Stimulated activated CD4-positive, alpha-beta T cell treated with anti-CD3 and anti-CD28 coated beads, TNF-alpha, amount 100 ng/mL, for 4 hours (primary cell): ENCODE measurements around the gene FFAR3.
"Not testable (repeated sequence)": the region's sequence is repeated elsewhere in the genome, so short reads cannot be mapped to it uniquely, and the experiment has no call there.

ENCODE experiments used
- DNase-seq, 3 experiments: peaks; one replicate each; pipeline ENCODE4 v3.0.0-alpha.2; 2020; ENCODE audit warnings: low read depth in 3 of 3

FFAR3 gene

DNA sequence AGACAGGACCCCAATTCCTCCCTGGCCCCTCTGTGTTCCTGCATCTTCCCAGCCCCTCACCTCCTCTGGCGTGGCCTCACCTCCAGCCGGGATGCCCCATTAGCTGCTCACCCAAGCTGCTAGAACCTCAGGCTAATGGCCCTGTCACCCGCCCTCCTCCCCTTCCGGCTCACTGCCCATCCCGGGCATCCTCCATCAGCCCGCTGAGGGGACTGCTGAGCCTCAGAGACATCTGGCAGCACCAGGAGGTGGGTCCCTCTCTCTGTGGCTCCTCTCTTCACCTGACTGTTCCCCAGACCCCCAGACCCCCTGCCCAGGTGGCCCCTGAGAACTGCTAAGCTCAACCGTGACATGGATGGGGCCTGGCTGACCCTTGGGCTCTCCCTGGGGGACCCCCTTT is 7.7 kb upstream of the FFAR3 start:
- no peak for DNase-seq

DNA sequence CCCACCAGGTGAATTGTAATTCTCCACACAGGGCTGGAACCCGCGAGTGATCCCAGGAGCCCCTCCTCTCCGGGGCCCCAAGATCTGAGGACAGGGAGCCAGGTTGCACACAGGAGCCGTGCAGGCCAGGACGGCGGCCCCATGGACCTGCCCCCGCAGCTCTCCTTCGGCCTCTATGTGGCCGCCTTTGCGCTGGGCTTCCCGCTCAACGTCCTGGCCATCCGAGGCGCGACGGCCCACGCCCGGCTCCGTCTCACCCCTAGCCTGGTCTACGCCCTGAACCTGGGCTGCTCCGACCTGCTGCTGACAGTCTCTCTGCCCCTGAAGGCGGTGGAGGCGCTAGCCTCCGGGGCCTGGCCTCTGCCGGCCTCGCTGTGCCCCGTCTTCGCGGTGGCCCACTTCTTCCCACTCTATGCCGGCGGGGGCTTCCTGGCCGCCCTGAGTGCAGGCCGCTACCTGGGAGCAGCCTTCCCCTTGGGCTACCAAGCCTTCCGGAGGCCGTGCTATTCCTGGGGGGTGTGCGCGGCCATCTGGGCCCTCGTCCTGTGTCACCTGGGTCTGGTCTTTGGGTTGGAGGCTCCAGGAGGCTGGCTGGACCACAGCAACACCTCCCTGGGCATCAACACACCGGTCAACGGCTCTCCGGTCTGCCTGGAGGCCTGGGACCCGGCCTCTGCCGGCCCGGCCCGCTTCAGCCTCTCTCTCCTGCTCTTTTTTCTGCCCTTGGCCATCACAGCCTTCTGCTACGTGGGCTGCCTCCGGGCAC is 6.7 kb upstream of the FFAR3 start:
- no peak for DNase-seq

DNA sequence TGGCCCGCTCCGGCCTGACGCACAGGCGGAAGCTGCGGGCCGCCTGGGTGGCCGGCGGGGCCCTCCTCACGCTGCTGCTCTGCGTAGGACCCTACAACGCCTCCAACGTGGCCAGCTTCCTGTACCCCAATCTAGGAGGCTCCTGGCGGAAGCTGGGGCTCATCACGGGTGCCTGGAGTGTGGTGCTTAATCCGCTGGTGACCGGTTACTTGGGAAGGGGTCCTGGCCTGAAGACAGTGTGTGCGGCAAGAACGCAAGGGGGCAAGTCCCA is 6.1 kb upstream of the FFAR3 start:
- DNase-seq = no peak

DNA sequence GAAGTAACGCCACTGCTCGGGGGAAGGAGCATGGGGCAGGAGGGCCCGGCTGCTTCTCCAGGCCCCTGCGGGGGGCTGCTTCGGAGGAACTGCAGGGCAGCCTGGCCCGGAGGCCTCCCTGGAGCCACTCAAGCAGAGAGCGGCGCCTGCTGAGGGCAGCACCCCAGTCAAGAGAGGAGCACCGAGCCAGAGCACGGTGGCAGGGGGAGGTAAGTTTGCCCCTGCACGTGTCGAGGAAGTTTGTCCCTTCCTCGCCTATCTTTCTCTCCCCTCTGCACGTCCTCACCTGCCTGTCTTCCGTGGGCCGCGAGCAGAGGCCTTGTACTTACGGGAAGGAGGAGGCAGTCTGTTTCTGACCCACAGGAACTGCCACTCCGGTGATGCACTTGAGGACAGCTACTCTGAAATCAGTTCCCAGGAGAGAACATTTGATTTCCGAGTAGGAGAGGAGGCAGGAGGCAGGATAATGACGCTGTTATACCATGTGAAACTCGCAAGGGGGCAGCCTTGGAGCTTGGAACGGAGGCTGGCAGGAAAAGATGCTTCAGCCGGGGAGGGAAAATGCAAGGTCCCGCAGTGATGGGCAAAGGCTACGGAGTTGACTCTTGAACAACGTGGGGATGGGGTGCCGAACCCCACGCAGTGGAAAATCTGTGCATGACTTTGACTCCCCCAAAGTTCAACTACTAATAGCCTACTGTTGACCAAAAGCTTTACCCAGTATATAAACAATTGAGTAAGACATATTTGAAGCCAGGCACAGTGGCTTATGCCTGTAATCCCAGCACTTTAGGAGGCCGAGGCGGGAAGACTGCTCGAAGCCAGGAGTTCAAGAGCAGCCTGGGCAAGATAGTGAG is 5.6 kb upstream of the FFAR3 start:
- DNase-seq = peak in 2 of 3 experiments; percentile 42 to 56

DNA sequence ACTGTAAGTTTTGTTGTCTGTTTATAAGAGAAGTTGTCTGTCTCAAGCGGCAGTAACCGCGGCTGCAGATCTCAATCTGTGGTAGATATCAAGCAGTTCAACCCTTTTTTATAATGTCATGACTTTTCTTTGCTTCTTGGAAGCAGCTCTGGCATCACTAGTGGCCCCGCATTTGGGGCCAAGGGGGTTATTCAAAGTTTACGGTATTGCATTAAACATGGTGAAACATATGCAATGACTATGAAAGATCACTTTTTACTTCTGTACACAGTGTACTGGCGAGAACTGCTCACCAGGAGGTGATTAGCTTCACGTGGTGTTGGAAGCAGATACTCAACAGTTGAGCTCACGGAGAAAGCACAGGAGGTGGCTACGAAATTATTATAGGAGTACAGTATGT is 4.6 kb upstream of the FFAR3 start:
- DNase-seq = no peak

DNA sequence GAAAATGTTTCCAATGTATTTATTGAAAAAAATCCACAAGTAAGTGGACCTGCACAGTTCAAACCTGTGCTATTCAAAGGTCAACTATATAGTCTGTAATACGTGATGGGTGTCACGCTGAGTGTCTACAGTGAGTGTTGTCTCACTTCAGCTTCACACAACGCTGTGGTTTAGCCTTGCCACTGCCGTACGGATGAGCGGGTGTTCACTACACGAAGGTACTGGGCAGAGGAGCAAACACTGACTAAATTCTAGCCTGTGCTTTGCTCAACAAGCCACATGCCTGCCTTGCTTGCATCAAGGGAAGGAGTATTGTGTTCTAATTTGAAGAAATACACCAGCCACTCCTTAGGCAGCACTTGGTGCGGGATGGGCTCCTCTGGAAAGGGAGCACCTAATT is 3.4 kb upstream of the FFAR3 start:
- no peak for DNase-seq

DNA sequence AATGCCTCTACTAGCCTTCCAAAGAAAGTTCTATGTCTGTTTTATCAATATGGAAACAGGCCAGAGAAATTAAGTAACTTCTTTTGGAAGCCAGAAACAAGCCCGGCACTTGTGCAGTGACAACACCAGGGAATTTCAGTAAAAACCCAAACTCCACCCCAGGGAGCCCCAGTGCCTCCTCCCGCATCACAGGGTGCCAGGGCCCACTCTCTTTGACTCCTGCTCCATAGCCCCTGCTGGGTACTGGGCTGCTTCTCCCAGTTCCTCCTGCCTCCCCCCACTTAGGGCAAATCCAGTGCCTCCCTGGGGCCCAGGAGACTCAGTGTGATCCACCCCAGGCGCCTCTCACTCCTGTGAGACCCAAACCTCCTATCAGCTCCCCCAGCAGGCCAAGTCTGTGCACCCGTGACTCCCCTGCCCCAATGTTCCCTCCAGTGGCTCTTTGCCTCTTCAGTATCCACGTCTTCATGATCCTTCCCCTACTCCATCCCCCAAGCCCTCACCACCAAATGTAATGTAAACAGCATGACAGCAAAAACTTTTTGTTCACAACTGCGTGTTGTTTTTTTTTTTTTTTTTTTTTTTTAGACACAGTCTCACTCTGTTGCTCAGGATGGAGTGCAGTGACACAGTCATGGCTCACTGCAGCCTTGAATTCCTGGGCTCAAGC is 2.3 kb upstream of the FFAR3 start:
- DNase-seq = no peak

DNA sequence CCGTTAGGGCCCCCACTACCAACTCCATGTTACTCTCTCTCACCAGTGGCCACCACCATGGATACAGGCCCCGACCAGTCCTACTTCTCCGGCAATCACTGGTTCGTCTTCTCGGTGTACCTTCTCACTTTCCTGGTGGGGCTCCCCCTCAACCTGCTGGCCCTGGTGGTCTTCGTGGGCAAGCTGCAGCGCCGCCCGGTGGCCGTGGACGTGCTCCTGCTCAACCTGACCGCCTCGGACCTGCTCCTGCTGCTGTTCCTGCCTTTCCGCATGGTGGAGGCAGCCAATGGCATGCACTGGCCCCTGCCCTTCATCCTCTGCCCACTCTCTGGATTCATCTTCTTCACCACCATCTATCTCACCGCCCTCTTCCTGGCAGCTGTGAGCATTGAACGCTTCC is 574 bp downstream of the FFAR3 start:
- DNase-seq = not testable (repeated sequence)

DNA sequence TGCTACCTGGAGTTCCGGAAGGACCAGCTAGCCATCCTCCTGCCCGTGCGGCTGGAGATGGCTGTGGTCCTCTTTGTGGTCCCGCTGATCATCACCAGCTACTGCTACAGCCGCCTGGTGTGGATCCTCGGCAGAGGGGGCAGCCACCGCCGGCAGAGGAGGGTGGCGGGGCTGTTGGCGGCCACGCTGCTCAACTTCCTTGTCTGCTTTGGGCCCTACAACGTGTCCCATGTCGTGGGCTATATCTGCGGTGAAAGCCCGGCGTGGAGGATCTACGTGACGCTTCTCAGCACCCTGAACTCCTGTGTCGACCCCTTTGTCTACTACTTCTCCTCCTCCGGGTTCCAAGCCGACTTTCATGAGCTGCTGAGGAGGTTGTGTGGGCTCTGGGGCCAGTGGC is 1.1 kb downstream of the FFAR3 start:
- not testable (repeated sequence) for DNase-seq

DNA sequence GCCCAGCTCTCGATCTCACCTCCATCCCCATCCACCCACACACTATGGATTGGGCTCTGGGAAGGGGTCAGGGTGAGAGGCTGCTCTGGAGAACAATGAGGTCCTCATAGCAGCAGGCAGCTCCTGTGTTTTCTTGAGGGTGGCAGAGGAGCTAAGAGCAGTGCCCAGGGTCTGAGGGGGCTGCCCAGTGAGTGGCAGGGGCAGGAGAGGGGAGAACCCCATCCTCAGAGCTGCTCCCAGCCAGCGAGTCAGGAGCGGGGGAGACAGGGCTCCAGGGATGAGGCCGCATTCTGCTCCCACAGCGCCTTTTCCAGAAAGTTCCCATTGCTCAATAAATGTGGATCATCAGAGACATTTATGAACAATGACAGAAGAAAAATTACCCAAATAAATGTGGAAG is 1.8 kb downstream of the FFAR3 start:
- DNase-seq = not testable (repeated sequence)

DNA sequence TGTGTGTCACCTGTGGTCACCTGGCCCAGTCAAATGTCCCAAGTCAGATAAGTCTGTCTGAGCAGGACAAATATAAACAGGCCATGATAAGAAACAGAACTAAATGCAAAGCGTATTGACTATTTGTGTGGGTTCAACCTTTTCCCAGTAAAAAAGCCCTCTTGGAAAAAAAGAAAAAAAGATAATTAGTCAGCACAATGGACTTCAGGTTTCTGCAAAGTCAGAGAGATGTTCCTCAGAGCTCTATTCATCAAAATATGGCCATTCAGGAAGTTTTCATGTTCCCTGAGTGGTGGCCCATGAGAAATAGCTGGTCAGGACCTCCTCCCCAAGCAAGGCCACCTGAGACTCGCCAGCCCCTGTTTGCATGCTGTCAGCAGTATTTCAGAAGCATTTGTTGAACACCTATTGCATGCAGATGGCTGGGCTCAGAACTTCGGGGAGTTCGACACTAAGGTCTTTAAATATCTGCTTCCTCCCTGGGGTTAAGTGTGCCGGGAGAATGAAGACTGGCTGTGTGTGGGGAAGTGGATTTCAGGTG is 2.7 kb downstream of the FFAR3 start:
- DNase-seq = no peak

DNA sequence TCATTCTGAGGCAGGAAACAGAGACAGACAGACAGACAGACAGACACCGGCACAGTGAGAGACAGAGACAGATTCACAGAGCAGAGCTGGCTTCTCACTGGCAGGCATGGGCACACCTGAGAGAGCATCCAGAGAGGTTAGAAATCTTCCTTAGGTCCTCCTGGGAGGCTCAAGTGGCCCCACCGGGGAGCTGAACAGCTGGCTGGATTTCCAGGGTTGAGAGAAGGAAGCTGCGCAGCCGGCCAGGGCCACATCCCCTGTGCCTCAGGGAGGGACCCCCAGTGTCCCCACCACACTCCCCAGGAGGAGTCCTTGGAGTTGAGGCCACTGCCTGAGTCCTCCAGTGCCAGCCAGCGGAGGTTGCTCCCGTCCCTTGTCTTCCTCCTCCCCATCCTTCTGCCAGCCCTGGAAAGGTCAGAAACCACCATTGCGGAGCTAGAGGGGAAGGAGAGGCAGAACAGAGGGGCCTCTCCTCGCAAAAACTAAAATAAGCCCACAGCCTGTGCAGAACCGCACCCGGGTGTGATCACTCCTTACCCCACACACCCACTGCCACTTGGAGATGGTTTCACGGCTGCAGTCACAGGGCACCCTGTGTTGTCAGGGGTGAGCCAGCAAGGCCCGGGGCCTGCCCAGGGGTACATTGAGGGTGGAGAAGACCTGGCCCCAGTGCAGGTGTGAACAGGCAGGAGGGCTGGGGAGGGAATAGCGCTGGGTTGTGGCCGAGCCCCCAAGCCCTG is 4.2 kb downstream of the FFAR3 start:
- no peak for DNase-seq

DNA sequence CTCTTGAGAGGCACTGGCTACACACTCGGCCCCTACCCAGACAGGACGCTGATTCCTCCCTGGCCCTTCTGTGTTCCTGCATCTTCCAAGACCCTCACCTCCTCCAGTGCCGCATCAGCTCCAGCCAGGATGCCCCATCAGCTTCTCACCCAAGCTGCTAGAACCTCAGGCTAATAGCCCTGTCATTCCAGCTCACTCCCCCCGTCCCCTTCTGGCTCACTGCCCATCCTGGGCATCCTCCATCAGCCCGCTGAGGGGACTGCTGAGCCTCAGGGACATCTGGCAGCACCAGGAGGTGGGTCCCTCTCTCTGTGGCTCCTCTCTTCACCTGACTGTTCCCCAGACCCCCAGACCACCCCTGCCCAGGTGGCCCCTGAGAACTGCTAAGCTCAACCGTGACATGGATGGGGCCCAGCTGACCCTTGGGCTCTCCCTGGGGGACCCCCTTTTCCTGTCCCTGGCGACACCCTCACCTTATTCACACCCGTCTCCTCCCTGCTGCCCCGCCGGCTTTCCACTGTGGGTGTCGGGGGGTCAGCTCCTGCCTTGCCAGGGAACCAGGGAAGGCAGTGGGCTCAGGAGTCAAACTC is 4.8 kb downstream of the FFAR3 start:
- no peak for DNase-seq

DNA sequence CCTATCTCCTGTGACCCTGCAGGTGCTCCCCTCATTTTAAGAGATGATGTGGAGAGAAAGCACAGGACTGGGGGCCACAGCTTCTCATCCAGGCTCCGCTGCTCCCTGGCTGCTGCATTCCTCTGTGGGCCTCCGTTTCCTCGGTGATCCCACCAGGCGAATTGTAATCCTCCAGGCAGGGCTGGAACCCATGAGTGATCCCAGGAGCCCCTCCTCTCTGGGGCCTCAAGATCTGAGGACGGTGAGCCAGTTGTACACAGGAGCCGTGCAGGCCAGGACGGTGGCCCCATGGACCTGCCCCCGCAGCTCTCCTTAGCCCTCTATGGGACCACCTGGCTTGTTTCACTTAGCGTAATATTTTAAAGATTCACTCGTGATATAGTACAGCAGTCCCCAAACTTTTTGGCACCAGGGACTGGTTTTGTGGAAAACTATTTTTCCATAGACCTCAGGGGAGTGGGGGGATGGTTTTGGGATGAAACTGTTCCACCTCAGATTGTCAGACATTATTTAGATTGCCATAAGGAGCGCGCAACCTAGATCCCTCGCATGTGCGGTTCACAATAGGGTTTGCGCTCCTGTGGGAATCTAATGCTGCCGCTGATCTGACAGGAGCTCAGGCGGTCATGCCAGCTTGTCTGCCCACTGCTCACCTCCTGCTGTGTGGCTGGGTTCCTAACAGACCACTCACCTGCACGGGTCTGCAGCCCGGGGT is 5.6 kb downstream of the FFAR3 start:
- DNase-seq = no peak

DNA sequence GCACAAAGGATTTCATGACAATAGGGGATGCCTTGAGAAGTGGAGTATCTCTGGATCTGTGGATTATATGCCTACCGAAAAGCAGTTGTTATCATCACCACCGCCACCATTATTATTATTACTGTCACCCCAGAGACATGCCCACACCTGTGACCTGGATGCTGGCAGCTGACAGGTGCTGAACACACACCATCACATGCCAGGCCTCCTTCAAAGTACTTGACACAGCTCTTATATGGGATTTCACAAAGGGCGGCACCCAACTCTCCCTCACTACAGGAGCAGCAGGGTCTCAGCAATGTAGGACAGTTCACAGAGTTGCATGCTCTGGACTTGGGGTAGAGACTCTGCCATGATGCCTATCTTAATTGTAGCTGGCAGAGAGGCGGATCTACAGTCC is 7.0 kb downstream of the FFAR3 start:
- no peak for DNase-seq

DNA sequence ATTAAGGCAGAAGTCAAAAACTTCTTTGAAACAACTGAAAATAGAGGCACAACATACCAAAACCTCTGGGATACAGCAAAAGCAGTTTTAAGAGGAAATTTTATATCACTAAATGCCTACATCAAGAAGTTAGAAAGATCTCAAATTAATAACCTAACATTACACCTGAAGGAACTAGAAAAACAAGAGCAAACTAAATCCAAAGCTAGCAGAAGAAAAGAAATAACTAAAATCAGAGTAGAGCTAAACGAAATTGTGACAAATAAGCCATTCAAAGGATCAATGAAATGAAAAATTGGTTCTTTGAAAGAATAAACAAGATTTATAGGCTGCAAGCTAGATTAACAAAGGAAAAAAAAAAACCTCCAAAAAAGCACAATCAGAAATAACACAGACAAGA is 10.1 kb downstream of the FFAR3 start:
- DNase-seq = no peak

DNA sequence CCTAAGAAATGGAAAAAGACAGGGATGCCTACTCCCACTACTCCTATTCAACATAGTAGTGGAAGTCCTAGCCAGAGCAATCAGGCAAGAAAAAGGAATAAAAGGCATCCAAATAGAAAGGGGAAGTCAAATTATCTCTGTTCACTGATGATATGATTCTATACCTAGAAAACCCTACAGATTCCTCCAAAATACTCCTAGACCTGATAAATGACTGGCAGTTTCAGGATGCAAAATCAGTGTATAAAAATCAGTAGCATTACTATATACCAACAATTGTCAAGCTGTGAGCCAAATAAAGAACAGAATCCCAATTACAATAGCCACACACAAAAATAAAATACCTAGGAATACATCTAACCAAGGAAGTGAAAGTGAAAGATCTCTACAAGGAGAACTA is 11.3 kb downstream of the FFAR3 start:
- no peak for DNase-seq

DNA sequence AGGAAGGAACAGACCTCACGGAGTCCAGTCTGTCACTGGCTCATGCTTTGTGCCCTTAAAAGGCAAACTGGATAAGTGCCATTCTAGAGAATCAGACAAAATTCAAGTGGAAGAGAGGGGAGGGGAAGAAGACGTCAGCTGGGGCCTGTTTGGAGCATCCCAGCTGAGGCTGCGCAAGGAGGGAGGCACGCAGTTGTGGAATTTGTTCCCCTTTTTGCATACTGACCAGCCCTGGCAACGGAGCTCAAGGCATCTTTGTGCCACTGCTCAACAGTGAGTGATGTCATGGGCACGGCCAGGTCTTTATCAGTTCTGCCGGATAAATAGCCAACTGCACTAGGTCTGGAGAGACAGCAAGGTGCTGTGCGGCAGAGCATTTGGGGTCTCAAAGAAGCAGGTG is 12.5 kb downstream of the FFAR3 start, which contains the start of gene GPR42:
TSS of gene GPR42 (plus strand) at position 347 of the 400 bp plus-strand sequence. CDS start 292 bp downstream, outside the sequence.
- DNase-seq = no peak

DNA sequence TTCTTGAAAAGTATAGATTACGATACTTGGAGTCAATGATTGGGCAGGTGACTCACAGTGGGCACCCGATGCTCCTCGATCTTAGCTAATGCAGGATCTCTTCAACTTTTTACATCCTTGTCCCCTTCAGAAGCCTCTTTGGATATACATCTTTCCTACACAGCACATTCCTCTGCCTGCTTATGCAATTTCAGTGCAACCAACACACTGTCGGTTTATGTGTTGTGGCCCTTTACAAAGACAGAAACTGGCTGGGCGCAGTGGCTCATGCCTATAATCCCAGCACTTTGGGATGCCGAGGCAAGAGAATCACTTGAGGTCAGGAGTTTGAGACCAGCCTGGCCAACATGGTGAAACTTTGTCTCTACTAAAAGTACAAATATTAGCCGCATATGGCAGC is 15.2 kb downstream of the FFAR3 start:
- DNase-seq = no peak

DNA sequence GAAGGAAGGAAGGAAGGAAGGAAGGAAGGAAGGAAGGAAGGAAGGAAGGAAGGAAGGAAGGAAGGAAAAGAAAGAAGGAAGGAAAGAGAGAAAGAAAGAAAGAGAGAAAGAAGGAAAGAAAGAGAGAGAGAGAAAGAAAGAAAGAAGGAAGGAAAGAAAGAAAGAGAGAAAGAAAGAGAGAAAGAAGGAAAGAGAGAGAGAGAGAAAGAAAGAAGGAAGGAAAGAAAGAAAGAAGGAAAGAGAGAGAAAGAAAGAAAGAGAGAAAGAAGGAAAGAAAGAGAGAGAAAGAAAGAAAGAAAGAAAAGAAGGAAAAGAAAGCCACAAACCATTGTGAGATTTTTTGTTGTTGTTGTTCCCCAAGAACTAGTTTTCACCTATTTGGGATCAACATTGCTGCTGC is 15.8 kb downstream of the FFAR3 start:
- not testable (repeated sequence) for DNase-seq
